ENCODE data around the gene RCAN3. TPM values are rescaled to one million over a fixed set of nuclear protein-coding genes. Genes with fewer than 3 reads are reported as not detected.
"Not testable (repeated sequence)": the region's sequence is repeated elsewhere in the genome, so short reads cannot be mapped to it uniquely, and the experiment has no call there.

Gene RCAN3
- total and polyA plus RNA-seq, 2 experiments from 2014 or later, result 6.2 to 10.1 TPM

GRCh38 chr1:24455272-24455671 is 47.4 kb upstream of the RCAN3 start:
- Histone ChIP-seq H3K9me2 (replicated peaks; ENCODE audit: insufficient read depth) (no peaks in the 10 kb centered on the region), H3K27me3 (no peaks in the 10 kb centered on the region), H3K79me2 (no peaks in the 10 kb centered on the region), H4K20me1 (ENCODE audit: insufficient read depth, poor library complexity, severe bottlenecking) (no peaks in the 10 kb centered on the region), H2AFZ (no peak overlapping the region), H3K27ac (no peak overlapping the region), H3K4me3 (no peak overlapping the region), H3K4me2 (no peak overlapping the region), H3K36me3 (replicated peaks; ENCODE audit: insufficient read depth, low read depth) (no peaks in the 10 kb centered on the region), H3K9me3 (ENCODE audit: low read depth) (no peaks in the 10 kb centered on the region), H3K4me1 (ENCODE audit: insufficient read depth) (no peaks in the 10 kb centered on the region)
- TF ChIP-seq CTCF (IDR thresholded peaks at IDR 0.05; ENCODE audit: poor library complexity), result no peak
- TF ChIP-seq EZH2phosphoT487 (IDR thresholded peaks at IDR 0.05; ENCODE audit: low read depth, severe bottlenecking, unreplicated experiment), result no peak
- TF ChIP-seq EZH2 (IDR thresholded peaks at IDR 0.05; ENCODE audit: borderline replicate concordance), result no peak
- no peak for DNase-seq (ENCODE audit: low spot score)
- 95% methylated on average over 5 of the region's 5 CpGs for WGBS (ENCODE audit: low lambda C conversion rate, missing lambda C conversion rate)

GRCh38 chr1:24457866-24458265 is 44.8 kb upstream of the RCAN3 start:
- no peak overlapping the region for H3K4me2 ChIP-seq
- no peaks in the 10 kb centered on the region for H3K9me2 ChIP-seq (replicated peaks; ENCODE audit: insufficient read depth)
- H3K27ac ChIP-seq, result no peak overlapping the region
- WGBS (ENCODE audit: low lambda C conversion rate, missing lambda C conversion rate), result 96% methylated on average over 3 of the region's 3 CpGs
- H3K27me3 ChIP-seq, result no peaks in the 10 kb centered on the region
- H3K9me3 ChIP-seq (ENCODE audit: low read depth), result no peaks in the 10 kb centered on the region
- H3K79me2 ChIP-seq, result no peaks in the 10 kb centered on the region
- H3K36me3 ChIP-seq (replicated peaks; ENCODE audit: insufficient read depth, low read depth), result no peaks in the 10 kb centered on the region
- no peaks in the 10 kb centered on the region for H3K4me1 ChIP-seq (ENCODE audit: insufficient read depth)
- H3K4me3 ChIP-seq, result no peak overlapping the region
- DNase-seq (ENCODE audit: low spot score), result no peak
- TF ChIP-seq CTCF (IDR thresholded peaks at IDR 0.05; ENCODE audit: poor library complexity), result no peak
- TF ChIP-seq EZH2 (IDR thresholded peaks at IDR 0.05; ENCODE audit: borderline replicate concordance), result no peak
- TF ChIP-seq EZH2phosphoT487 (IDR thresholded peaks at IDR 0.05; ENCODE audit: low read depth, severe bottlenecking, unreplicated experiment), result no peak
- no peak overlapping the region for H2AFZ ChIP-seq
- H4K20me1 ChIP-seq (ENCODE audit: insufficient read depth, poor library complexity, severe bottlenecking), result no peaks in the 10 kb centered on the region

GRCh38 chr1:24459551-24460266 is 42.9 kb upstream of the RCAN3 start:
- Histone ChIP-seq H3K4me2 (no peak overlapping the region), H3K79me2 (no peaks in the 10 kb centered on the region), H3K4me3 (no peak overlapping the region), H3K9me3 (ENCODE audit: low read depth) (no peaks in the 10 kb centered on the region), H3K4me1 (ENCODE audit: insufficient read depth) (no peaks in the 10 kb centered on the region), H3K36me3 (replicated peaks; ENCODE audit: insufficient read depth, low read depth) (no peaks in the 10 kb centered on the region), H3K27me3 (no peaks in the 10 kb centered on the region), H3K27ac (no peak overlapping the region), H2AFZ (no peak overlapping the region), H4K20me1 (ENCODE audit: insufficient read depth, poor library complexity, severe bottlenecking) (no peaks in the 10 kb centered on the region), H3K9me2 (replicated peaks; ENCODE audit: insufficient read depth) (no peaks in the 10 kb centered on the region)
- DNase-seq (ENCODE audit: low spot score), result no peak
- TF ChIP-seq CTCF (IDR thresholded peaks at IDR 0.05; ENCODE audit: poor library complexity) (no peak), EZH2 (IDR thresholded peaks at IDR 0.05; ENCODE audit: borderline replicate concordance) (no peak), EZH2phosphoT487 (IDR thresholded peaks at IDR 0.05; ENCODE audit: low read depth, severe bottlenecking, unreplicated experiment) (no peak)
- 93% methylated on average over 6 of the region's 6 CpGs for WGBS (ENCODE audit: low lambda C conversion rate, missing lambda C conversion rate)

- WGBS (ENCODE audit: low lambda C conversion rate, missing lambda C conversion rate), result 79% methylated on average over 4 of the region's 4 CpGs
- not testable (repeated sequence) for H3K4me3 ChIP-seq; H3K4me2 ChIP-seq; H3K9me3 ChIP-seq (ENCODE audit: low read depth); H3K79me2 ChIP-seq; H3K27me3 ChIP-seq; H3K27ac ChIP-seq; H3K9me2 ChIP-seq (replicated peaks; ENCODE audit: insufficient read depth); DNase-seq (ENCODE audit: low spot score); H3K36me3 ChIP-seq (replicated peaks; ENCODE audit: insufficient read depth, low read depth); H2AFZ ChIP-seq; H3K4me1 ChIP-seq (ENCODE audit: insufficient read depth); H4K20me1 ChIP-seq (ENCODE audit: insufficient read depth, poor library complexity, severe bottlenecking)
These were observed 40.5 kb upstream of the RCAN3 start for GRCh38 chr1:24462128-24462527.
